NCI-H2227 treated with DMSO at 0.1 percent for 48 hours (cell line): ENCODE results near the gene SORCS2.

Experiments
- DNase-seq: peaks from one replicate; lab custom pipeline; 2025; lab: John Stamatoyannopoulos, UW

The SORCS2 gene

DNA sequence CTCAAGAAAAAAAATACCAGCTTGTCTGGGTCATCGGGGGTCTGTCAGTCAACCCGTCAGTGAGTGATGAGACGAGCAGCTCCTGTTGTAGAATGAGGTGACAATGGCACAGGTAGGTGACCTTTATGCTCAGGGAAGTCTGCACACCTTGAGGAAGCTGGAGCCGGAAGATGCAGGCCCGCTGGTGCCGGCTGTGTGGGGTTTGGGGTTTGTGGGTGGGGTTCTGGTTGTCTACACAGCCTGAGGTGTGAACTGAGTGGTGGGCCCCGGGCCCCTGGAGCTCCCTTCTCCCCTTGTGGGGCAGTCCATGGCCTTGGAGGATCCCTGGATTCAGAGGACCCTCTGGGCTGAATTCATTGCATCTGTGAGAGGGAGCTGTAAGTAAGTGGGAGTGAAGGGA is 75.5 kb downstream of the SORCS2 start:
- no peak for DNase-seq

GRCh38 chr4:7268941-7269340 is 76.6 kb downstream of the SORCS2 start:
- no peak for DNase-seq

GRCh38 chr4:7270121-7270520 is 77.8 kb downstream of the SORCS2 start:
- no peak for DNase-seq

DNA sequence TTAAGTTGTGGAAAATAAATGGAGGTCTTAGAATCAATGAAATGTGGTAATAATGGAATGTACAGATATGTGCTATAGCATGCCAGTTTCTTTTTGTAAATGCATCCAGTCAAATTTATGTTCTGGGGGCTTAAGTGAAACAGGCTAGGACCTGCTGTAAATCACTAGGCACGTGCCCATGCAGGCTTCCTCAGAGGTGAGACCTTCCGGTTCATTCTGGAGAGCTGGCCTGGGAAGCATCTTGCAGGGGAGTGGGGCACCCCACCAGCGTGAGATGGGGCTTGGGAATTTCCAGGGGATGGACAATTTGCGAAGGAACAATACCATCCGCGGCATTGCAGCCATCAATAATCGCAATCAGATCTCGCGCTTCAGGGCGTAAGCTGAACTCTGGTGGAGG is 80.1 kb downstream of the SORCS2 start:
- no peak for DNase-seq

GRCh38 chr4:7273738-7274297 is 81.5 kb downstream of the SORCS2 start:
- DNase-seq = no peak

DNA sequence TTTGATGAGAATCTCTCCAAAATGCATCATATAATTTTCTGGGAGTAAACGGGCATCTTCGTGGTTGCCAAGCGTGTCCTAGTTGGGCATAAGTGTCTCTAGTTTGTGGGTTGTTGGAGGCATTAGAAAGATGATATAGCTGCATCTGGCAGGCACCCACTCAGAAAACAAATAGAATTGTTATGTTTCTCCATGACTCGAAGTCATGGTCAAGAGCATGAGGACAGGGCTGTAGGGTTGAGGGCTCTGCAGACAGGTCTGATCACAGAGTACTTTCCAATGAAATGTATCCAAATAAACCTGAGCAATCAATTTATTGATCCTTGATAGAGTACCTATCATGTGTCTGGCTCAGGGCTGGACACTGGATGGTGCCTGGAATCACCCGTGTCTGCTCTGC is 82.7 kb downstream of the SORCS2 start:
- DNase-seq = no peak

DNA sequence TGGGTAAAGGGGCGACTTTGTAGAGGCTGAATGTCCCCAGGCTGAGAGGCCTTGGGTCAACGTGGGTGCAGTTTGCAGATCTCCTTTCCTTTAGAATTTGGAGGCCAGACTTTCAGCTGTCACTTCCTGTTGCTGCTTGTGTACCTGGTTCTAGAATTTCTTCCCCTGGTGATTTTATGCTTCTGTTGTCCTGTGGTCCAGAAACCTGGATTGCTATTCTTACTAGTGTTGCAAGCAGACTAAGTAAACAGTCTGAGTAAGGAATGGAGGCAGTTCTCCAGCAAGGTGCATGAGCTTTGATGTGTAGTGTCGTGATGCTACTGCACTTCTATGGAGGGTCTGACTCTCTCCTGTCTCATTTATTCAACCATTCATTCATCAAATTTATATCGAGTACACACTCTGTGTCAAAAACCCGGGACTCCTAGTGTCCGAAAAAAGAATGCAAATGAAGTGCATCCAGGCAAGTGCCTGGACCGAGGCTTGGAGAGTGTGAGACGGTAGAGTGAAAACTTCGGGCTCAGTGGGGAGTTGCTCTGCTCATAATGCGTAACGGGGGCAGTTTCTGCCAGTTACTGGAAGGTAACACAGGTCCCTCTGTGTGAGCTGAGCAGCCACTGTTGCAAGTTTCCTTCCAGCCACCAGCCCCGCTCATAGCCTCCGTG is 83.3 kb downstream of the SORCS2 start:
- no peak for DNase-seq

GRCh38 chr4:7276515-7276914 is 84.2 kb downstream of the SORCS2 start:
- no peak for DNase-seq

DNA sequence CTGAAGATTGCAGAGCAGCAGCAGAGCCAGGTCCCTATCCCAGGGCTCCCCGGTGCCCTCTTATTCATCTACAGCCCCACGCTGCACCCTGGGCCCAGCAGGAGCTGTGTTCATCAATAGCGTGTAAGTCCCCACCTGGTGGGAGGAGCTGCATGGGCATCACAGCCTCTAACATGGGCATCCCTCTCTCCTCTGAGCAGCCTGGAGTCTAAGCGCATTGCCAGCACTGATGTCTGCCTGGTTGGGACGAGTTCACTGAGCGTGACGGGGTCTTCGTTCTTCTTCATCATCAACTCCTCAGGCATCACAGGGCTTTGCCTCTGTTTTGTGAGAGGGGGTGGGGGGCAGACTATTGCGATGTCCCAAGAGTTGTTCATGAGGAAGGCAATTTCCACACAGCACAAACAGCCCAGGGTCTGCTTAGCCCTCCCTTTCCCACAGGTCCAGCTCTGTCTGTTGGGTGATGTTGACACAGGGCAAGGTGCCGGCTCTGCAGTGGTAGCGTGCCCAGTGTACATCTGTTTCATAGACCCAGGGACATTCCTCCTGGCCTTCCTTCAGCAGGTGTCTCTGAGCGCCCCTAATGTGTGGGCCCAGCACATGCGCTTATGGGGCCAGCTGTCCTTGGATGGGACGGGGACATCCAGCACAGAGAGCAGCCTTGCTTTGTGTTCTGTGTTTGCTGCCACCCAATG is 85.9 kb downstream of the SORCS2 start:
- DNase-seq = no peak

- DNase-seq = no peak
Observed at GRCh38 chr4:7278981-7279380, 86.6 kb downstream of the SORCS2 start.

DNA sequence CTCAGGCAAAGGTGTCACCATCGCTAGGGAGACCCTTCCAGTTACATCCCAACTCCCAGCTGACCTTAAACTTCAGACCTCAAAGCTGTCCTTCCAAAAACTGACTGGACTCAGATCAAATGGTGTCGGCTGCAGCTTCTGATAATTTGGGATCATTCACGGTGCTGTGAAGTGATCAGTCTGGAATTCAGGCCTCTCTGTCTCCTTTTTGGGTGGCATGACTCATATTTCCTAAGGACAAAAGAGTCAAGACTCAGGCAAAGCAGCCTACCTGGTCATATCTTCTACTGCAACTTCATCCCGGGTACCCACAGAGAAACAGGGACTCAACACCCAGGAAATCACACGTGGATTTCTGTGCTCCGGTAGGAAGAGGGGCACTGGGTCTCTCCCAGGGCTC is 87.6 kb downstream of the SORCS2 start:
- DNase-seq = no peak

DNA sequence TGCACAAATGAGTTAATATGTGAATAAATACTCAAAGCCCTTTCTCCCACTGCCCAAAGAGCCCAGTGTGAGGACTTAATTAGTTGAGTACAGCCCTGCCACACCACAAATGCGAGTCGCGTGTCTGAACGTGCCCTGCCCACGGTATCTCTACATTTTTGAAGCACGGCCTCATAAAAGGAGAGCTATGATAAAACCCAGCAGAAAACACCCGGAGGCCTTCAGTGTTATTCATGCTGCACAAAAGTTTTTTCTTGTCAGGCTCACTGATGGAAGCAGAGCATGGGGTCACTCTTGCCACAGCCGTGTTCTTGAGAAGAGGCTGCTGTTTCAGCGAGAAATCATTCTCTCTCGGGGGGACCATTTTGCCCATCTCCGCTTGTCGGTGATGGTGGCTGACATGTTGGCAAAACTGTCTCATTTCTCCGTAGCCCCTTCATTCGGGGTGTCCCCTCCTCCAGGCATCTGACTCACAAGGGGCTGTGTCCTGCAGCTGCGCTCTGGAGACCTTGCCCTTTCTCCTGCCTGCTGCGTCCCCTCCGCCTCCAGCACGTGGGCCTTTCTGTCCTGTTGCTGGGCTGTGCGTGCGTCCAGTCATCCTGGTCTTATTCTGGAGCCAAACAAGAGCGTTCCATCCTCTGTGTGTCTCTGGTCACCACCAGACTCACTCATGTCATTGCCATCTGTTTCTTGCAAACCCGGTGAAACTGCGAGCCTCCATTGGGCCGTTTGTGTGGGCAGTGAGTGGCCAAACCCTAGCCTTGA is 88.8 kb downstream of the SORCS2 start:
- DNase-seq = no peak

DNA sequence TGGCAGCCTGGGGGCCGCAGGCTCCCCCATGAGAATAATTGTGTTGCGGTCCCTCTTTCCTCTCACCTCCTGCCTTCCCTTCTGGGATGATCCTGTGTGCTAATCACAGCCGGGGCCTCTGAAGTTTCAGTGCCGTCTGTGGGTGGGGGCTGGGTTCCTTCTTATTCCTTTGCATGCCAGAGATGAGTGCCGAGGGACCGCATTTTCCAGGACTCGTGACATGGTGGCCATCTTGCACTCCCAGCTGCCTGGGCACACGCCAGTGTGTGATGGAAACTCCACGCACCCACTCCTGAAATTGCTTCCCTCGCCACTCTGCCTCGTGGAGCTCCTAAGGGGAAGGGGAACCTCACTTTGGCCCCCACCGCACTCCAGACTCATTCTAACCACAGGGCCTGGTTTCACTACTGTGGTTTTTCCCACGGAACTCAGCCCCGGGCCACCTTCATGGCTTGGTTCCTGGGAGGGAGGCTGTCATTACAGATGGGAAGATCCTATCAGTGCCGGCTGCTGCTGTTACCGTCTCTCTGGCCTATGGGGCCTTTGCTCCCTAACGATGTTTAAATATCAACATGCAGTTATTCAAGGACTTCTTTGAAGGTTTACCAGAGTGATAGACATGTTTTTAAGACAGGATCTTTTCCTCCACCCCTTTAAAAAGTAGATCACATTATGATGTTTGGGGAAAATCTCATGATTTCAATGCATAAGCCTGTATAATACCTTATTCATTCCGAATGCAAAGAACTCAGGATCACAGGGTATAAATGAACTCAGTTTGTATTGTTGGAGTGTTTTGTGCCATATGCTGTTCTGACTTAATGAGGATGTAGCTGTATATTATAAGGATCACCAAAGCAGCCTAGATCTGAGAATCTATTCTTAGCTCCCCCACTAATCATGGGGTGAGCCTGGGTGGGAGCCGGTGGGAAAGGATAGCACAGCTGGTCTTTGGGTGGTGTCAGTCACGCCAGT is 89.6 kb downstream of the SORCS2 start:
- no peak for DNase-seq

DNA sequence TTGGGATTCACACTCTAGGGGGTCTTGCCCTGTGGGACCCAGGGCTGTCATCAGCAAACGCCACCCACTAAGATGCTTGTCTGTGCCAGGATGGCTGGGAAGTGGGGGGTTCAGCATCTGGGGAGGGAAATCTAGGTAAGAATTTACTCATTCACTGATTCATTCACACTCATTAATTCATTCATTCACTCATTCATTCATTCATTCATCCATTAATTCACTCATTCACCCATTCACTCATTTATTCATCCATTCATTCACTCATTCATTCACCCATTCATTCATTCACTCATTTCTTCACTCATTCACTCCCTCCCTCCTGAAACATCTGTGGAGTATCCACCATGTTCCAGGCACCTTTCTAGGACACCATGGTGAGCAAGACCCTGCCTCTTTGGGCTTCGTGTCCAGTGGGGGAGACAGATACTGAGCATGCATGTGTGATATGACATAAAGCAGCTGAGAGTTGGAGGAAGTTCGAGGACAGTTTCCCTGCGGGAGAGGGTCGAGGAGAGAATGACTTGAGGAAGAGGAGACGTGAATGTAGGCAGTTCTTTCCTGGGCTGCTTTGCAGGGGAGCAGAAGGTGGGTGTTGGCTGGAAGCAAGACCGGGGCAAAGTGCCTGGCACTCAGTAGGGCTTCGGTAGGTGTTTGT is 90.6 kb downstream of the SORCS2 start:
- no peak for DNase-seq

GRCh38 chr4:7285244-7286094 is 93.1 kb downstream of the SORCS2 start:
- DNase-seq = no peak

- DNase-seq = no peak
Observed at GRCh38 chr4:7286170-7286569, 93.8 kb downstream of the SORCS2 start.

DNA sequence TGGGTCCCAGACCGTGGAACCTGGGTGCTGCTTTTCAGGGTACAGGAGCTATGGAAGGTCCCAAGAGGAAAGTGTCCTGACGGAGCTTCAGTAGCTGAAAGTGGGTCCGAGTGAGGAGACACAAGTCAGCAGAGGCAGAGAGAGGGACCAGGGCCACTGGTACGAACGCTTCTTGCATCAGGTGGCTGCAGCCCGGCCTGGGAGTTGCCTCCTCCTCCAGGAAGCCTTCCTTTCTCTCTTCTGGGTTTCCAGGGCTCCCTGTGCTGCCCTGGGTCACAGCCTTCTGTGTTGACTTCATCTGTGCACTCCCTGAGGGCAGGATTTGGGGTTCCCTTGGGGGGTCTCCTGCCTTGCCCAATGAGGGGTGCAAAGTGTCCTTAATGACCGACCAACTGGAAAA is 94.5 kb downstream of the SORCS2 start:
- DNase-seq = no peak

- no peak for DNase-seq
Observed at GRCh38 chr4:7287274-7287917, 95.1 kb downstream of the SORCS2 start.

GRCh38 chr4:7287918-7288280 is 95.6 kb downstream of the SORCS2 start:
- DNase-seq = no peak
